NCI-H2029 treated with DMSO at 0.1 percent for 48 hours (cell line): ENCODE results near the gene CHST3.

Experiments
- DNase-seq: peaks from one replicate; lab custom pipeline; 2025; lab: John Stamatoyannopoulos, UW

Gene CHST3

GRCh38 chr10:71989661-71990454 is 25.7 kb downstream of the CHST3 start:
- no peak for DNase-seq

GRCh38 chr10:71990706-71991269 is 26.6 kb downstream of the CHST3 start:
- no peak for DNase-seq

GRCh38 chr10:71995449-71995848 is 31.3 kb downstream of the CHST3 start:
- DNase-seq, result no peak

GRCh38 chr10:71995887-71996575 is 31.8 kb downstream of the CHST3 start:
- no peak for DNase-seq

GRCh38 chr10:71996592-71997371 is 32.6 kb downstream of the CHST3 start:
- no peak for DNase-seq

- no peak for DNase-seq
These were observed 34.1 kb downstream of the CHST3 start for GRCh38 chr10:71998119-71998839.

- DNase-seq, result no peak
These were observed 34.6 kb downstream of the CHST3 start for GRCh38 chr10:71998840-71999194.

GRCh38 chr10:71999360-72000072 is 35.3 kb downstream of the CHST3 start:
- DNase-seq, result no peak

- no peak for DNase-seq
These were observed 36.2 kb downstream of the CHST3 start for GRCh38 chr10:72000073-72001032.

GRCh38 chr10:72001033-72001395 is 36.8 kb downstream of the CHST3 start:
- no peak for DNase-seq

GRCh38 chr10:72002354-72003295 is 38.4 kb downstream of the CHST3 start:
- DNase-seq, result no peak

GRCh38 chr10:72006026-72006425 is 41.8 kb downstream of the CHST3 start:
- DNase-seq, result no peak

GRCh38 chr10:72007246-72007892 is 43.2 kb downstream of the CHST3 start:
- DNase-seq, result no peak

- no peak for DNase-seq
These were observed 44.1 kb downstream of the CHST3 start for GRCh38 chr10:72008096-72008981.

GRCh38 chr10:72009051-72009424 is 44.8 kb downstream of the CHST3 start:
- no peak for DNase-seq

GRCh38 chr10:72009425-72010081 is 45.4 kb downstream of the CHST3 start:
- DNase-seq, result no peak
